SH-SY5Y (cell line): ENCODE results near the gene ATL2.

Experiments
- GATA2 ChIP-seq: IDR thresholded peaks from 2 replicates; pipeline ENCODE4 v1.6.1; 2011; ENCODE audit warnings: mild to moderate bottlenecking, low read depth, low read length
- GATA3 ChIP-seq: IDR thresholded peaks from 2 replicates; pipeline ENCODE4 v1.6.1; 2011; ENCODE audit warnings: low read depth, mild to moderate bottlenecking, low read length, moderate library complexity

The ATL2 gene

DNA sequence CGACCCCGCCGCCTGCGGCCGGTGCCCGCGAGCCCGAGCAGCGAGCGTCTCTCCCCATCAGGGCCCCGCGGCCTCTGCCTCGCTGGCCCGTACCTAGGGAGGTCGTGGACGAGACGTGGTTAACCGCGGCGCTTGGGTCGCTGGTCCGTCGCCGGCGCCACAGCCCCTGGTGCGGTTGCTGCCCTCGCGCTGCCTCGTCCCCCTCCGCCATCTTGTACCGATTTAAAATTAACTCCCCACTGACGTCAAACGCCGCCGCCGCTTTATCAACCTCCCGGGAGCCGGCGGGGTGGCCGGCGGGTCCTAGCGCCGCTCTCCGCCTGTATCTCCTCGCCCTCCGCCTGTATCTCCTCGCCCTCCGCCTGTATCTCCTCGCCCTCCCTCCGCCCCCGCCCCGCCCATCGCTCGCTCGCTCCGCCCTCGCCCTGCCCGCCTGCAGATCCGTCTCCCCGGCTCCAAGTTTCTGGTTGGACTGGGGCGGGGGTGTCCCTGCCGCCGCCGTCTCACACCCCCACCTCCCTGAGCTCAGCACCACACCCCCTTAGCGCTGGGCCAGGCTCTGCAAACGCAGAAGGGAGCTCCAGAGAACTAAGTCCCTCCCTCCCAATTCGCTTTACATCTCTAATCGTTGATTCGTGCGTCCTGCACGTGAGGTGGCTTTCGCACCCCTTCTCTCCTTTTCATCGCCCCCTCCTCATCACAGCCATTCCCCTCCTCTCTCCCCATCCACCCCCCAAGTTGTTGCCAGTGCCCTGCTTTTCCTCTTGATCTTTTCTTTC is at the start of gene ATL2:
TSS of gene ATL2 (minus strand) at position 224 of the 779 bp plus-strand sequence. CDS start at position 211, 13 bp downstream.
- TF ChIP-seq GATA3 (no peak), GATA2 (peak; percentile 45; the same call in 1 of the 2 replicates)

DNA sequence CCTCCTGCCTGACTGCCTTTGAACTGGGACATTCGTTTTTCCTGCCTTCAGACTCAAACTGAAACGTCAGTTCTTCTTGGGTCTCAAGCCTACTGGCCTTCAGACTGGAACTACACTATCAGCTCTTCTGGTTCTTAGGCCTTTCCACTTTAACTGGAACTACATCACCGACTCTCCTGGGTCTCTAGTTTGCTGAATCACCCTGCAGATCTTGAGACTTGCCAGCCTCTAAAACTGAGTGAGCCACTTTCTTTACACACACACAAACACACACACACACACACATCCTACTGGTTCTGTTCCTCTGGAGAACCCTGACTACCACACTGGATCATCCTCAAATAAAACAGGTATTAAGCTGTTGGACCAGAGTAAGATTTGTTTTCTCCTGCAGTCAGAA is 46.7 kb upstream of the ATL2 start:
- TF ChIP-seq GATA3 (no peak), GATA2 (no peak)

DNA sequence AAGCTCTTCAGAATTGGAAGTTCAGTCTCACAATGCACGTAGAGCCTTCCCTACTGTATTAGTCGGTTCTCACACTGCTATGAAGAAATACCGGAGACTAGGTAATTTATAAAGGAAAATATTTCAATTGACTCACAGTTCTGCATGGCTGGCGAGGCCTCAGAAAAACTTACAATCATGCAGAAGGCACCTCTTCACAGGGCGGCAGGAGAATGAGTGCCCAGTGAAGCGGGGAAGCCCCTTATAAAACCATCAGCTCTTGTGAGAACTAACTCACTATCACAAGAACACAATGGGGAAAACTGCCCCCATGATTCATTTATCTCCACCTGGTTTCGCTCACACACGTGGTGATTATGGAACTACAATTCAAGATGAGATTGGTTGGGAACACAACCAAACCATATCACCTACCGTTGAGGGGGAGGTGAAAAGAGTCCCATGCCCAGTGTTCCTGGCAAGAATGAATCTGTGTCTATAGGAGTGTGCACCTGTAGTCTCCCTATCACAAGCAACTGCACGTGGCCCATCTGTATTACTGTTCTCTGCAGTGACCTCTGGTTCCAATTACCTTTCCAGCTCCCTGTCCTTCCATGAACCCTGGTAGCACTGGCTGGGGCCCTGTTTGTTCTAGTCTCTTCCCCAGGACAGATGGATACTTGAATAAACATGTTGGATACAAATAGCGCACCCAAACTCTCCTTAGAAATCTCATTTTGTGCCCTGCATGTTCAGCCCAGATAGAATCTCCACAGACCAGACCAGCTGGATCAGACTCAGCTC is 44.4 kb upstream of the ATL2 start:
- TF ChIP-seq GATA3: no peak

DNA sequence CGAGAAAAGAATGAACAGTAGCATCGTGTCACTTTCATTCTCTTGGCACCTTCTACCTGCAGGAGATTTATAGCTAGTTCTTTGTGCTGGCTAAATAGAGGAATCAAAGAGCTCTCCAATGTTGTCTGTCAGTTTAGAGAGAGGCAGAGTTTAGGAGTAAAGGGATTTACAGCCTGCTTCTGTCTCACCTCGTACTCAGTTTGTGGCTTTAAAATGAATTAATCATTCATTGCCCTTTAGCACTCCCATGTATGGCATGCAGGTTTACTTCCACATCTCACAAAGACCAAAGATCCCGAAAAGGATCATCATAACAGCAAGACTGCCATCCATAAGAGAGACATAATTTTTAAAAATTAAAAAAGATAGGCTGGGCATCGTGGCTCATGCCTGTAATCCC is 42.4 kb upstream of the ATL2 start:
- TF ChIP-seq GATA3: no peak
- no peak for TF ChIP-seq GATA2

DNA sequence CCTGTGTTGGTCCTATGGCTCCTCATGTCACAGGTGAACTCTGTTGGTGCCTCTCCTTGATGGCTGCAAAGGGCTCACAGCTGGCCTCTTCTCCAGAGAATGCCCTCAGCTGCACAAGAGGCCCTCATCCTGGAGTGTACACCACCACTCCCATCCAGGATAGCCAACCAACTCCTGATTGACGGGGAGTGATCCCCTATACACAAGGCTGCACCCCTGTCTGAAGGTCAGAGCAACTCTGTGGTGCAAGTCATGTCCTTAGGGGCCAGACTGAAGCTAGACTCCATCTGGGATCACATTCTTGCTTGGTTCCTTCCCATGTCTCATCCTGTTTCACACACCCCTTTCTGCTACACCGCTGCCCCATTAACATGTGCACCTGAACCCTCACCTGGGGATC is 41.7 kb upstream of the ATL2 start:
- TF ChIP-seq GATA3 (no peak), GATA2 (no peak)

DNA sequence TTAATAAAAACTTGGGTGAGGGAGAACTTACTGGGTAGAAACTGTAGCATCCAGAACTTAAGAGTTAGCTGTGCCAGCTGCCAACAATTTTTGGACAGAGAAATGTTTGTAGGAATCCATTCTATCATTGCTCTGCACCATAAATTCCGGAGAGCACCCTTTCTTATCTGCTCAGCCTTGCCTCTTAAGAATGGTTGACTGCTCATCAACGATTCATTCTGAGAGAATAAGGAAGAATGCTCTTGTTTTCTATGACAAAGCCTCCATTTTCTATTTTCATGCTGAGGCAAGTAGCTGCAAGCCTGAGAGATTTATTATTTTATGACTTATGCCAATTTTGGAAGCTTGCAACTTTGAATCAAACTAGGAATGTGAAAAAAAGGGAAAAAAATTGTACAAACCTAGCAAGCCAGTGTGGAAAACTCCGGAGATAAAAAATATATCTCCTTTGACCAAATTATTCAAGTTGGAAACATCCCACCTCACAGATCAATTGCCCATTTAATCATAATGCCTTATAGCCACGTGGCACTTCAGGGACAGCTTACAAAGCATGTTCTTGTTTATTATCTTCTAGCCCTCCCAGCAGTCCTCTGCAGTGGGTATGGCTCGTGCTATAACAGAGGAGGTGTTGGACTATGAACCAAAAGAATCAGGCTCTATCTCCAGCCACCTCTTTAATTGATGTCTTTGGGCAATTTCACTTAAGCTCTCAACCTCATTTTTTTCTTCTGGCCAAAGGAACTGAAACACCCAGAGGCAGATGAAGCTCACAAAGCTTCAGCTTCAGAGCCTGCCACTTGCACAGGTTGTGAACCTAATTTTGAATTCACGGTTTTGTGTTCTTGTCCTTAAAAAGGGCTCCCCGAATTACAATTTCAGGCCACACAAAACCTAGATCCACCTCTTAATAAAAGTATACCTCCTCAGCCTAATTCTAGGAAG is 40.9 kb upstream of the ATL2 start:
- TF ChIP-seq GATA3 (no peak), GATA2 (no peak)

DNA sequence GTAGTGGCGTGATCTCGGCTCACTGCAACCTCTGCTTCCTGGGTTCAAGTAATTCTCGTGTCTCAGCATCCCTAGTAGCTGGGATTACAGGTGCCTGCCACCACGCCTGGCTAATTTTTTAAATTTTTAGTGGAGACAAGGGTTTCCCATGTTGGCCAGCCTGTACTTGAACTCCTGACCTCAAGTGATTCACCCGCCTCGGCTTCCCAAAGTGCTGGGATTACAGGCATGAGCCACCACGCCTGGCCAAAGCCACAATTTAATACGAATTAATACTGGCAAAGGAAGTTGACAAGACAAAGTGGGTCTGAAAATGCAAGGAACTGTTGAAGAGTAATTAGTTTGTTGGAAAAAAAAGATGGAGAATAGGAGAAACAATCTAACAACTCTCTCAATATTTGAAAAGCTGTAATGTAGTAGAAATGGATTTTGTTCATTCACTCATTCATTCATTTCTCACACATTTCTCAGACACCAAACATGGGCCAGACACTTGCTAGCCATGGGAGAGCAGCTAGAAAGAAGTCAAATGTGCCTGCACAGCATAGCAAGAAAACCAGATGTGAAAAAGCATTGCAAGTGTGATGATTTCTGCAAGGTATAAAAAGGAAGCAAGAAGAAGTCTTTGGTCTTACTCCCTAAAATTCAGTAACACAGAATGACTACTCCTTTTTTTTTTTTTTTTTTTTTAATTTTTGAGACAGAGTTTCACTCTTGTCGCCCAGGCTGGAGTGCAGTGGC is 39.4 kb upstream of the ATL2 start:
- TF ChIP-seq GATA3 (no peak), GATA2 (no peak)

DNA sequence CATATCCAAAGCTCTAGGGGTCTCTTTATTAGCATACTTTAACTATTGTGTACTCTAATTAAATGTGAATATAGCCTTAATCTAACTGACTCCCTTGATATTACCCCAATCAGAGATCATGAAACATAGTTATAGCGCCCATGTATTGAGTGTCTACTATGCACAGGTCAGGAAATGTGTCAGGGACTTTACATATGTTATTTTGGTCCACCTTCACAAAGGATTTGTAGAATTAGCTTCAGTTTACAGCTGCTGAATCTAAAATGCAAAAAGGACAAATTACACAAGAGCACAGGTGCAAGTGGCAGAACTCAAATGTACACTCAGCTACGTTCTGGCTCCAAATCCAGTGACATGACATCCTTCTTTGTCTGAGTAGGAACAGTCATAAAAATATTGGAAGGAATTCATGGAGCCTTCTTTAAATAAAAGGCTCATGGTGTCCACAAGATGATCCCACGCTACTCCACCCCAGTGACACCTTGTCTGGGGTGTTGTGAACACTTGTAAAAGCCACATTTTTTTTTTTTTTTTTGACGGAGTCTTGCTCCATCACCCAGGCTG is 38.7 kb upstream of the ATL2 start:
- TF ChIP-seq GATA2 (no peak), GATA3 (no peak)

DNA sequence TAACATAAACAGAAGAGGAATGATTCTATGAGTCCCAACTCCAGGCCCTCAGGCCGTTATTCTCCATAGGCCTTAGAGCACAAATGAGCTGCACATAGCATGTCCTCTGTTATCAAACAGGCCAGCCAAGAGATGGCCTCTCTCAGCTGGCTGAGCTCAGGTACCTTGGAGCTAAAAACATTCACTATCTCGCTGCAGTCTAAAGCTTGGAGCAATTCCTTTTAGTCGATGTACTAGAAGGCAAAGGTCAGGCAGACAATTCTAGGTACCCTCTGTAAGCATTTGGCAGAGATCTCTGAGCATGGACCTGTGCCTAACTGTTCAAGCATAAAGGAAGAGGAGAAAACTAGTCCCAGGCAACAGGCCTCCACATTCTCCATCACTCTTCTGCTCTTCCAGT is 38.0 kb upstream of the ATL2 start:
- TF ChIP-seq GATA3: no peak
- TF ChIP-seq GATA2: no peak

DNA sequence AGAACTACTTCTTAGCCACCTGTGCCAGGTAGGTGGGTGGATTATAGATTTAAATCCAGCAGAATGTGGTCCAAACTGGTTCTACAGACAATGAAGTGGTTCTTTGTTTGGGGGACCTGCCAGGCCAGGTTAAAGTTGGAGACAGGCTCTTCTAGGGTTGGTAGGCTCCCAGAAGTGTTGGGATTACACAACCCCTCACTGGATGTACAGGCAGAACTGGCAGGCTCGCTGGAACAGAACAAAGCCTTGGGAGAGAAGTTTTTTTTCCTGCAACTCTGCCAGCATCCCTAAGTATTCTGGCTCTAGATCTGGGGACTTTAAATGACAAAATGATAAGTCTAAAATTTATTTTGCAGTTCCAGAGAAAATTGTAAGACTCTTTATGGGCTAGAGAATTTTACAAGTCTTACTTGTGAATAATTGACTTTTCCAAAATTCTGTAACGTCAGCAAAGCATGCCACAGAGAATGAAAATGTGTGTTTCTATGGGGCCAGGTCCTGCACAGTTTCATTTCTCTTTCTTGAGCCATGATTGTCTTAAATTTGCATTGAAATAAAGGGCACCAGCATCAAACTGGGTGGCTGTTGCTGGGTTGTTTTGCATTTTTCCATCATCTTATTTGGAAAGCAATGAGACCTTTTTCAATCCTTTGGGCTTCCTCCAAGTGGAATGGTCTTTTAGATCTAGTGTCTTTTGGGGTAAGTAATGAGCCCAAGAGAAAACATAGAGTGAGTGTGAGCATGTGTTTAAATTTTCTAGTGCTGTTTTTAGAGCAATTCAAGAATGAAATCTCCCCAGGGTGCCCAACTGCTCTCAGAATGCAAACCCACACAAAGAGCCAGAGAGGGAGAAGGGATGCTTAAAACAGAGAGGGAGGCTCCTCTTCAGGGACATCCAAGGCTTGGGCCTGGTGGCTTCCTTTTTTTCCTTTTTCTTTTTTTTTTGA is 32.4 kb upstream of the ATL2 start:
- TF ChIP-seq GATA3 (no peak), GATA2 (no peak)

DNA sequence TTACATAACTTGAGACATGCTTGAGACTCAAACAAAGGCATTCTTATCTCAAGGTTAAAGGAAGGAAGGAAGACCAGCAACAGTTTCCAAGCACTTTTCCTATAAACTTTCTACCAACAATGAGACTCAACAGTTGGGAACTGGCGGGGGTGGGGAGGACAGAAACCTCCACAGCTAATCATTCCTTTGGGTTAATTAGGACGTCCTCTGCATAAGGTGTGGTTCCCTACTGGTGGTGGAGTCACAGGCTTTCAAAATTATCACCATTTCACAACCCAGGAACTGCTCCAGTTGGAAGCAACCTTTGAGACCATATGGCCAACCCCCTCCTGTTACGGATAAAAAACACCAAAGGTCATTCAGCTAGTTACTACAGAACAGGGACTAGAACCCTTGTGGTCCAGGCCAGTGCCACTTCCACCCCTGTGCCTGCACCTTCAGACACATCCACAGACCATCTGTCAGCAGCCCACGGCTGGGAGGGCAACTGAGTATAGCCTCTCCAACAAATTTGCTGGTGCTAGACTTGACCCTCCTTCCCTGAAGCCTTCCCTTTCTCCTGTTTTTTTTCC is 30.1 kb upstream of the ATL2 start:
- TF ChIP-seq GATA3 (no peak), GATA2 (no peak)

DNA sequence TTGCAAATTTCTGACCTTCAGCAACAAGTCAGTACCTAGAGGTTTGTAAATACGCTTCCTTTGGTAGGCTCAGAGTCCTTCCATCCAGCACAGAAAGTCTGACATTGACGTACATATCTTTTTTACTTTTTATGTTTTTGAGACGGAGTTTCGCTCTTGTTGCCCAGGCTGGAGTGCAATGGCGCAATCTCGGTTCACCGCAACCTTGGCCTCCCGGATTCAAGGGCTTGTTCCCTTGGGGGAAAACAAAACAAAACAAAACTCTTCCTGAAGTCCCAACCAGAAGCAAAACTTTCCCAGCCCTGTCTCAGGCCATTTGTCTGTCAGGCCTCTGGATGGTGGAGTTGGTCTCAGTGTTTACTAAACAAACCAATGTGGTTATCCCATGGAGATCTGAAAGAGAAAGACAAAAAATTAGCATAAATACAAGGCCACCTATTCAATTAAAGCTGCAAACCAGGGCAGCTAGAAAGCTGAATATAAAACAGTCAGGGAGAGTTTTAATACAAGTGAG is 29.6 kb upstream of the ATL2 start:
- no peak for TF ChIP-seq GATA3
- no peak for TF ChIP-seq GATA2
